Spleen (tissue), 11 donors: ENCODE data around the gene SAMD3. TPM values are rescaled to one million over a fixed set of nuclear protein-coding genes. Genes with fewer than 3 reads are reported as not detected.

Source experiments
- DNase-seq: peaks from one replicate; pipeline ENCODE4 v3.0.0-alpha.2; 2020
- H3K27ac ChIP-seq, 8 donors: fragments of 200-600 bp; sonication (generic) in 7 of 8; 1 replicate in 4 of 8; 2 replicates in 4 of 8; pipeline versions ENCODE4 v1.5.0 to v1.8.0; 2016 to 2021; ENCODE audit warnings: inconsistent platforms in 4 of 8, mild to moderate bottlenecking in 4 of 8, moderate library complexity in 1 of 8
- H3K27me3 ChIP-seq, 7 donors: fragments of 200-600 bp; sonication (generic) in 6 of 7; replicated peaks in 1 of 7; 1 replicate in 4 of 7; 2 replicates in 3 of 7; pipeline versions ENCODE4 v1.5.0 to v1.8.0; 2016 to 2021; ENCODE audit warnings: inconsistent platforms in 3 of 7, mild to moderate bottlenecking in 1 of 7
- H3K36me3 ChIP-seq, 6 donors: fragments of 200-600 bp; sonication (generic) in 5 of 6; 1 replicate in 4 of 6; 2 replicates in 2 of 6; pipeline versions ENCODE4 v1.5.0 to v1.8.0; 2016 to 2021; ENCODE audit warnings: inconsistent platforms in 2 of 6
- H3K4me1 ChIP-seq, 6 donors: fragments of 200-600 bp; sonication (generic) in 5 of 6; 1 replicate in 3 of 6; 2 replicates in 3 of 6; pipeline versions ENCODE4 v1.5.0 to v1.8.0; 2016 to 2021; ENCODE audit warnings: inconsistent platforms in 3 of 6
- H3K4me3 ChIP-seq, 8 donors: fragments of 200-600 bp; sonication (generic) in 7 of 8; 1 replicate in 4 of 8; 2 replicates in 4 of 8; pipeline versions ENCODE4 v1.5.0 to v1.8.0; 2016 to 2021; ENCODE audit warnings: inconsistent platforms in 4 of 8, mild to moderate bottlenecking in 4 of 8, moderate library complexity in 2 of 8
- H3K9me3 ChIP-seq, 8 donors: fragments of 200-600 bp; sonication (generic) in 7 of 8; 1 replicate in 4 of 8; 2 replicates in 4 of 8; pipeline versions ENCODE4 v1.5.0 to v1.8.0; 2016 to 2021; ENCODE audit warnings: inconsistent platforms in 4 of 8
- POLR2A ChIP-seq, 3 donors: fragments of 450-650 bp; IDR thresholded peaks; one replicate each; pipeline ENCODE4 v1.5.1; 2017; ENCODE audit warnings: antibody characterized with exemption in 3 of 3, mild to moderate bottlenecking in 1 of 3
- POLR2AphosphoS5 ChIP-seq, 3 donors: sonication (generic); formaldehyde crosslinking; IDR thresholded peaks; one replicate each; pipeline ENCODE4 v1.5.1; 2017; ENCODE audit warnings: antibody characterized with exemption in 3 of 3
- WGBS, 5 donors: extraction: QIAGEN DNeasy Blood & Tissue Kit in 3 of 5; methylation state at CpG; one replicate each; pipeline versions ENCODE4 v1.1.5 to v1.1.7; 2013 to 2018; 5-methylcytosine and 5-hydroxymethylcytosine counted together
- intact Hi-C: fragments of 100-400 bp; cut with DNase I; formaldehyde crosslinking; loops from one replicate; pipeline ENCODE4 v1.15.0; 2023; ENCODE audit warnings: low total_unique reads
- polyA plus RNA-seq, 3 donors: library from polyadenylated mRNA; stranded (reverse); fragments of 200-250 nt; gene quantifications; one replicate each; pipeline ENCODE4 v1.2.1, GENCODE V29; 2013
- total RNA-seq, 7 donors: library from RNA; depleted of rRNA in 3 of 7; stranded (reverse); fragments of >200 nt in 3 of 7; fragmentation: NEBNext Ultra II Directional in 4 of 7; extraction: Animal tissue kit (Norgen Biotek cat#: 25700) in 4 of 7; gene quantifications; one replicate each; pipeline versions ENCODE4 v1.1.0 to v1.2.1, GENCODE V29; 2016 to 2021
- TF ChIP-seq, protein P1 (sequence below), 11 experiments: fragments of 200-600 bp in 7 of 11; fragments of 450-650 bp in 4 of 11; sonication (generic) in 4 of 11; IDR thresholded peaks in 8 of 11; conservative IDR thresholded peaks in 3 of 11; 1 replicate in 7 of 11; 2 replicates in 4 of 11; pipeline versions ENCODE4 v1.4.0 to v1.8.0; 2016 to 2021; ENCODE audit warnings: antibody characterized with exemption in 11 of 11, inconsistent platforms in 4 of 11, mild to moderate bottlenecking in 1 of 11
- donor health status: healthy with polysubstance abuse.
- donor health status: DM: no; HTN: no; CAD: no; lungs with moderate emphysema.
- donor health status: DM: no; HTN: no; CAD: no.
- donor health status: Bipolar disorder and iron deficiency.
- donor health status: healthy.
- donor health status: DM: no; HTN: no; CAD: no.
- donor health status: DM: yes; HTN: yes; CAD: no.

The SAMD3 gene
- total and polyA plus RNA-seq, 10 donors, result 2.1 to 31.4 (median 15.3) TPM

- Histone ChIP-seq H3K4me3 (no peak overlapping the region), H3K27me3 (no peaks in the 10 kb centered on the region), H3K27ac (peak overlapping the region in 3 of 8 donors; percentile 51 to 62 (median 53)), H3K9me3 (no peaks in the 10 kb centered on the region), H3K36me3 (peaks cover 0 to 32% (median 0%) of the 10 kb centered on the region in 6 donors), H3K4me1 (peaks cover 4 to 41% (median 9%) of the 10 kb centered on the region in 6 donors)
- intact Hi-C loops, result no loop called here
- TF ChIP-seq, protein P1, sequence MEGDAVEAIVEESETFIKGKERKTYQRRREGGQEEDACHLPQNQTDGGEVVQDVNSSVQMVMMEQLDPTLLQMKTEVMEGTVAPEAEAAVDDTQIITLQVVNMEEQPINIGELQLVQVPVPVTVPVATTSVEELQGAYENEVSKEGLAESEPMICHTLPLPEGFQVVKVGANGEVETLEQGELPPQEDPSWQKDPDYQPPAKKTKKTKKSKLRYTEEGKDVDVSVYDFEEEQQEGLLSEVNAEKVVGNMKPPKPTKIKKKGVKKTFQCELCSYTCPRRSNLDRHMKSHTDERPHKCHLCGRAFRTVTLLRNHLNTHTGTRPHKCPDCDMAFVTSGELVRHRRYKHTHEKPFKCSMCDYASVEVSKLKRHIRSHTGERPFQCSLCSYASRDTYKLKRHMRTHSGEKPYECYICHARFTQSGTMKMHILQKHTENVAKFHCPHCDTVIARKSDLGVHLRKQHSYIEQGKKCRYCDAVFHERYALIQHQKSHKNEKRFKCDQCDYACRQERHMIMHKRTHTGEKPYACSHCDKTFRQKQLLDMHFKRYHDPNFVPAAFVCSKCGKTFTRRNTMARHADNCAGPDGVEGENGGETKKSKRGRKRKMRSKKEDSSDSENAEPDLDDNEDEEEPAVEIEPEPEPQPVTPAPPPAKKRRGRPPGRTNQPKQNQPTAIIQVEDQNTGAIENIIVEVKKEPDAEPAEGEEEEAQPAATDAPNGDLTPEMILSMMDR (IDR thresholded peaks at IDR 0.05 in 8 of 11, conservative IDR thresholded peaks at IDR 0.05 in 3 of 11), result no peak
- TF ChIP-seq POLR2A (IDR thresholded peaks at IDR 0.05) (no peak), POLR2AphosphoS5 (IDR thresholded peaks at IDR 0.05) (no peak)
- DNase-seq, result no peak
- 69 to 77% (median 75%) methylated on average over 4 of the region's 4 CpGs for WGBS, 5 donors
Measured at GRCh38 chr6:130116273-130116672, 106.5 kb downstream of the SAMD3 start.

GRCh38 chr6:130115036-130115435, 107.7 kb downstream of the SAMD3 start:
- Histone ChIP-seq H3K36me3 (peaks cover 0 to 30% (median 0%) of the 10 kb centered on the region in 6 donors), H3K27ac (peak overlapping the region in 6 of 8 donors; percentile 16 to 62 (median 48)), H3K4me1 (peaks cover 4 to 30% (median 9%) of the 10 kb centered on the region in 6 donors), H3K27me3 (no peaks in the 10 kb centered on the region), H3K9me3 (peaks cover 0 to under 1% (median 0%) of the 10 kb centered on the region in 8 donors), H3K4me3 (no peak overlapping the region)
- intact Hi-C loops, result no loop called here
- WGBS, 5 donors, result 65 to 84% (median 69%) methylated on average over 6 of the region's 6 CpGs
- no peak for DNase-seq
- TF ChIP-seq, protein P1 (IDR thresholded peaks at IDR 0.05 in 8 of 11, conservative IDR thresholded peaks at IDR 0.05 in 3 of 11), result no peak
- no peak for TF ChIP-seq POLR2A (IDR thresholded peaks at IDR 0.05)
- no peak for TF ChIP-seq POLR2AphosphoS5 (IDR thresholded peaks at IDR 0.05)

- H3K27ac ChIP-seq, result peak overlapping the region in 2 of 8 donors; percentile 16 to 62
- H3K4me3 ChIP-seq, result no peak overlapping the region
- intact Hi-C loops, result no loop called here
- peaks cover 4 to 30% (median 9%) of the 10 kb centered on the region in 6 donors for H3K4me1 ChIP-seq
- 90 to 98% (median 96%) methylated on average over 2 of the region's 2 CpGs for WGBS, 5 donors
- no peaks in the 10 kb centered on the region for H3K27me3 ChIP-seq
- peaks cover 0 to 39% (median 0%) of the 10 kb centered on the region in 6 donors for H3K36me3 ChIP-seq
- H3K9me3 ChIP-seq, result peaks cover 0 to 6% (median 2%) of the 10 kb centered on the region in 8 donors
- TF ChIP-seq, protein P1 (IDR thresholded peaks at IDR 0.05 in 8 of 11, conservative IDR thresholded peaks at IDR 0.05 in 3 of 11), result no peak
- TF ChIP-seq POLR2AphosphoS5 (IDR thresholded peaks at IDR 0.05) (no peak), POLR2A (IDR thresholded peaks at IDR 0.05) (no peak)
- DNase-seq, result no peak
Measured at GRCh38 chr6:130113201-130113710, 109.5 kb downstream of the SAMD3 start.

GRCh38 chr6:130111031-130111430, 111.7 kb downstream of the SAMD3 start:
- no peak for DNase-seq
- Histone ChIP-seq H3K9me3 (peaks cover 0 to 6% (median 2%) of the 10 kb centered on the region in 8 donors), H3K36me3 (peaks cover 0 to 59% (median 0%) of the 10 kb centered on the region in 6 donors), H3K27ac (no peak overlapping the region), H3K4me1 (peaks cover 3 to 42% (median 9%) of the 10 kb centered on the region in 6 donors), H3K4me3 (no peak overlapping the region), H3K27me3 (no peaks in the 10 kb centered on the region)
- intact Hi-C loops, result no loop called here
- WGBS, 5 donors, result 92 to 96% (median 94%) methylated on average over 1 of the region's 1 CpG
- TF ChIP-seq, protein P1 (IDR thresholded peaks at IDR 0.05 in 8 of 11, conservative IDR thresholded peaks at IDR 0.05 in 3 of 11), result no peak
- TF ChIP-seq POLR2A (IDR thresholded peaks at IDR 0.05) (no peak), POLR2AphosphoS5 (IDR thresholded peaks at IDR 0.05) (no peak)
